HG03432 (cell line): ENCODE results near the gene CLIC5.
A peak's percentile ranks its signal among the peaks of the same experiment; 100 is the strongest.

Experiments used
- ATAC-seq: cut with Tn5 transposase; IDR thresholded peaks from one replicate; pipeline ENCODE4 v1.9.1; 2021; ENCODE audit warnings: mild to moderate bottlenecking, moderate library complexity; ENCODE audit not compliant: unreplicated experiment

CLIC5 gene

DNA sequence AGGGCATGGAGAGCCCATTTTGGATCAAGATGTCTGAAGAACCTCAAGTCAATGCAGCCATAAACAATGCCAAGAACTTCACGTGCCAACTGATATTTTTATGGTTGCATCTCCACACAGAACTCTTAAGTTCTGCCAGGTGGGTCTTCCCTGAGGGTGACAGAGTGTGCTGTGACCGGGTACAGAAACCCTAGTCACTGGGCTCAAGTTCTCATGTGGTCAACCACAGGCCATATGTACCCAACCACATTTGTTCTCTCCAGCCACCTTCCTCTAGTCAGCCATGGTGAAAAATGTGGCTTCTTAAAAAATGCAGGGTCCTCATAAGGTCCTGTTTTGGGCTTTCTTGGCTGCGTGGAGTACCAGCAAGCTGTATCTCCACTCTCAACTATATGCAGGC is 48.9 kb downstream of the CLIC5 start:
- ATAC-seq: peak; percentile 43

DNA sequence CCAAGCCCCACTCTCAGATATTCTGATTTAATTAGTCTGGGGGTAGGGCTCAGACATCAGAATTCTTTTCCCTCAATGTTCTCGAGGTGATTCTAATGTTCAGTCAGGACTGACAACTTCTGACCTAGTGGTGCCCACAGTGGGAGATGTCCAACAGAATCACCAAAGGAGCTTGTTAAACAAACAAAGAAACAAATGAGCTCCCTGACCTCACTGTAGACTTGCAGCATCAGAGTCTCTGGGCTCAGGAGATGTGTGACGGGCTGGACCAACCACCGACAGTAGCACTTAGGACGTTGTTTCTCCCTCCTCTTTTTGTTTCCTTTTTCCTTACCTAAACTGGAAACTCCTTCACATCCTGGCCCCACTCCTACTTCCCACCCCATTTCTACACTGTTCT is 49.3 kb downstream of the CLIC5 start:
- no peak for ATAC-seq

GRCh38 chr6:45965792-45966191 is 49.9 kb downstream of the CLIC5 start:
- ATAC-seq: no peak

- ATAC-seq: no peak
Observed at GRCh38 chr6:45965007-45965406, 50.7 kb downstream of the CLIC5 start.

DNA sequence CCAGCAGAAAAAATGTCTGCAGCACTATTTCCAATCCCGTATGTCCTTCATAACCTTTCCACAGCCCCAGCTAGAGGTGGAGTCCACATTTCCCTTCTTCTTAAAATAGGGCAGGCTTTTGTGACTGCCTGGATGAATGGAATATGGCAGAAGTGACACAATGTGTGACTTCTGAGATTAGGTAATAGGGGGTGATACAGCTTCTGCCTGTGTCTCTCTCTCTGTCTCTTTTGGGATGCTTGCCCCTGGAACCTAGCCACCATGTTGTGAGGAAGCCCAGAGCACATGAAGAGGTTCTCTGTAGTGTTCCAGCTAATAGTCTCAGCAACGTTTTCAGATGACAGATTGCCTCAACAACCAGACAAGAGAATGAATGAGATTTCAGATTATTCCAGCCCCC is 51.4 kb downstream of the CLIC5 start:
- no peak for ATAC-seq

GRCh38 chr6:45963896-45964295 is 51.8 kb downstream of the CLIC5 start:
- no peak for ATAC-seq

DNA sequence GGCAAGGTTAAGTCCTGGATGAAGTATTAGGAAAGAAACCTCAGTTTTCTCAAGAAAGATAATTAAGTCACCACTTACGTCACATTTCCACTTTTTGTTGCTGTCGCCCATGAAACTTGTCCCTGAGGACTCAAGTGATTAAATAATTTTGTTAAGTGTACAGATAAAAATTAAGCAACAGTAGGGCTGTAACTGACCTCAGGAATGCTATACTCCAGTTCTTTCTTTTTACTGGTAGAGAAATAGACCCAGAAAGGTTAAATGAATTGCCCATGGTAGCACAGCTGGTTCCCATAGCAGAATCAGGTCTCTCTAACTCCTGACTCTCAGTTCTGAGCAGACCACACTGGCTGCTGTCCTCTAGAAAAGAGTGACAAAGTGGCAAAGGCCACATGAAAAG is 54.5 kb downstream of the CLIC5 start:
- ATAC-seq: no peak

- ATAC-seq: no peak
Observed at GRCh38 chr6:45959534-45960145, 56.0 kb downstream of the CLIC5 start.

- ATAC-seq: no peak
Observed at GRCh38 chr6:45956663-45957062, 59.0 kb downstream of the CLIC5 start.

DNA sequence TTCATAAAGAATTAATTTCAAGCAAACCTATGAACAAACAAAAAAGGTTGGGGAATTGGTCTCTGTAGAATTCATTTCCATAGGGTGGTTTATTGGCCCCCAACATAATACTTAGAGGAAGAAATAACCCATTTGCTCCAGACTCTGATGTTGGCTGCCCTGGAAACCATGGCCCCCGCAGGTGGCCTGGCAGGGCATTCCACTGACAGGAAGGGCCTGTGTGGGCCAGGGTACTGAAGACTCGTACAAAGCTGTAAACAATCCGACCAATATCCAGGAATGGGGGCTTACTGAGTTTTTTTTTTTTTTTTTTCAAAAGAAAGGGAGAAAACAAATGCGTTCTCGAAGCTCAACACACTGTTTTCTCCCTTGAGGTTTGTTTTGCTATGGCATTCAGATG is 59.5 kb downstream of the CLIC5 start:
- no peak for ATAC-seq

- ATAC-seq: no peak
Observed at GRCh38 chr6:45955597-45955996, 60.1 kb downstream of the CLIC5 start.

GRCh38 chr6:45952546-45952945 is 63.1 kb downstream of the CLIC5 start:
- ATAC-seq: no peak

DNA sequence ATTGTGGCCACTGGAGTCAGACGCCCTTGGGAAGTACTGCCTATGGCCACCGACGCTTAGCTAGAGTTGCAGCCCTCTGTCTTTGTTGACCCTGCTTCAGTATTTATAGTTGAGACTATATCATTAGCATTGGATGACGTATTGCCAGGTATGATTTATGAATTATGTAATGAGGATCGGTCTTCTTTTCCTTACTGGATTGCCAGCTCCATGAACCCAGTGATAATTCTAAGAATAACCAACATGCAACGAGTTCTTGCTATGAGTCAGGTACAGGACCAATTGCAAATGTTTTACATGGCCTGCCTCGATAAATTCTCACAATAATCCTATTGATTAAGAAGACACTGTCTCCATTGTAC is 63.5 kb downstream of the CLIC5 start:
- ATAC-seq: no peak

DNA sequence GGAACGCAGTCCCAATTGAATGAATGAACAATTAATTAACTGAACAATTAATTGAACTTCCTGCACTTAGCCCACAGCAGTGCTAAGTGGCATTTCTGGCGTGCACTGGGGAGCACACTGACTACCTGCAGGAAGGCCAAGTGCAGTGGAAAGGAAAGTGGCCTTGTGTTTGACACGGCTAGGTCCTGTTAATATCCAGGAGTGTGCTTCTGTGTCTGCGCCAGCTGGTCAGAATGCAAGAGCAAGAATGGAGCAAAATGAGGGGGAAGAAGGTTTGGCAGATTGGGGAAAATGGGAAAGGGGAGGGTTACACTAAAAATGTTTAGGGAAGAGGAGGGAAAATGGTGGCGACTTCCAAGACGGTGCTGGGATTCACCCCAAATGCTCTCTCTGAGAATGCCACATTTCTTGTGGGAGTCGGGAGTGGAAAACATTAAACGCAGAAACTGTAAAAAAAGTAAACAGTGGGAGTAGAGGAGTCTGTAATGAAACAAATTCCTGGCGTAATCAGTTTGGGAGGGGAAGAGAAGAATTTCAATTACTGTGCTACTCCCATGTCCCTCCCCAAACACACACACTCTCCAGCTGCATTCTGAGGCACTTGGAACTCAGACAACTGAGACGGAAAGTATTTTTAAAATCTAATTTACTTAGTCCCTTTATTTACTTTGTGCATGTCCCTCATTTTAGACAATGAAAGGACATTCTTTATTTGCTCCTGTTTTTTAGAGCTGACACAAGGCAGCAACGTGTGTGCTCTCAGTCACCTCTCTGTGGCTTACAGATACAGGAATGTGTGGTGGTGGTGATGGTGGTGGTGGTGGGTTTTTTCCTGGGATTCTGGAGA is 64.1 kb downstream of the CLIC5 start:
- ATAC-seq: no peak

GRCh38 chr6:45949256-45949655 is 66.4 kb downstream of the CLIC5 start:
- no peak for ATAC-seq

GRCh38 chr6:45947807-45948206 is 67.9 kb downstream of the CLIC5 start:
- ATAC-seq: no peak

DNA sequence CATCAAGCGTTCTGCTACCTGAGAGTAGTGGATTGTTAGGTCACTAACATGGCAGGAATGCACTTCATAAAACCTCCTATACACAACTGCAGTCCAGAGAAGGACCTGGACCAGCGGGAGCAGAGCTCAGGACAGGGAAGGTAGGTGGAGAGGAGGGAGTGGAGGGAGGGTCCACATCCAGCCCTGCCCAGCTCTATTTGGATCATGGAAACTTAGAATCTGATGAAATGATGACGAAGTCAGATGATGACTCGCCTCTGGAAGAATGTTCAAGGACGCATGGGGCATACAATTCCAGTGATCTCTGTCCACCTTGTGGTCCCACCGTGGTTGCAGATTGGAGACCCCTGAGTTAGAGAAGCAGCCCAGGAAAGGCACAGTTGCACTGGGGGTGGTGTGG is 68.8 kb downstream of the CLIC5 start:
- no peak for ATAC-seq

- no peak for ATAC-seq
Observed at GRCh38 chr6:45946352-45946751, 69.3 kb downstream of the CLIC5 start.

- no peak for ATAC-seq
Observed at GRCh38 chr6:45942953-45943352, 72.7 kb downstream of the CLIC5 start.

GRCh38 chr6:45933855-45934254 is 81.8 kb downstream of the CLIC5 start:
- ATAC-seq: no peak

DNA sequence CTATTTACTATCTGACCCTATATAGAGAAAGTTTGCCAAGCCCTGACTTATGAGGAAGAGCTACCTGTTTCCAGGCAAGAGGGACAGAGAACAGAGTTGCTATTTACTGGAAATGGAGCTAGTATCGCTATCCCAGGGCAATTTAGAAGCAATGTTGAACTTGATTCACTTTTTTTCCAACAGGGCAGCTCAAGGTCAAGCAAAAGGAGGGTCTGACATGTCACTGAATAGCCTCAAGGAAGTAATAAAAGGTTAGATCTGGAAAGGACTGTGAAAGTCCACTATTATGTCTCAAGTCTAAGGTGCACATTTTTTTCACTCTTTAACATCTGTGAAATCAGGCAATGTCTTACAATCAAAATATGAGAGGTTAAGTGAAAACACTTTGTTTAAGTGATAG is 84.4 kb downstream of the CLIC5 start:
- no peak for ATAC-seq

GRCh38 chr6:45930420-45931040 is 85.1 kb downstream of the CLIC5 start:
- no peak for ATAC-seq
